SKM-1 (cell line): ENCODE results near the gene MRPL14.
A peak's percentile ranks its signal among the peaks of the same experiment; 100 is the strongest.
"Not testable (repeated sequence)": the region's sequence is repeated elsewhere in the genome, so short reads cannot be mapped to it uniquely, and the experiment has no call there.

Source experiments
- DNase-seq: peaks from one replicate; lab custom pipeline; 2025; ENCODE audit not compliant: unreplicated experiment; lab: John Stamatoyannopoulos, UW

MRPL14 gene

DNA sequence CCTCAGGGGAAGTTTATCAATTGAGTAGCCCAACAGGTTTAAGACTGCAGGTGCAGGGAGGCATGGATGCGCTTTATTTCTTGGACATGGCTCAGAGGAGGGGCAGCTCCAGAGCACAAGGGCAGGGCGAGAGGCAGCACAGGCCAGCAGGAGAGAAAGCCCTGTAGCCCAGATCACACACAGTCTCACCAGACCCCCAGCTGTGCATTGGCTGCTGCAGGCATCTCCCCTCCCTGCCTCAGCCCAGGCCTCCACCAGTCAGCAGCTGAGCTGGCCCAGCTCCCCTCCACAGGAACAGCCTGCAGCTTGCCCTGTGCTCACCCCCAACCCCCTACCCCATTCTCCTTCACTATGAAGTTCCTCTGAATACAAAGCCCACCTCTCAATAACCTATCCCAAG, 24.7 kb downstream of the MRPL14 start:
- no peak for DNase-seq

DNA sequence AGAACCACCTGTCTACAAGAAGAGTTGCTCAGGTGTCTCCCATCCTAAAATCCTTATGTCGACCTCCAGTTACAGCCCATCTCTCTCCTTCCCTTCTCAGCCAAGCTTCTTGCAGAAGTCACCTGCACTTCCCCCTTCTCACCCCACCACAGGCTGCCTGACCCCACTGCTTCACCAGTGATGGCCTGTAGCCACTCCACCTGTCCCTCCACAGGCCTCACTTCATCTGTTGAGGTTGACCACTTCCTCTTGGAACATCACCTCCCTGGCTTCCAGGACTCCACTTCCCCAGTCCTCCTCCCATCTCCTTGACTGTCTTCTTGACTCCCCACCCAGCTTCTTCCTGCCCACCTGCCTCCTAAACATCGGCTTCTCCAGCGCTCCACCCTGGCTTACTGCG, 25.4 kb downstream of the MRPL14 start:
- DNase-seq = no peak

DNA sequence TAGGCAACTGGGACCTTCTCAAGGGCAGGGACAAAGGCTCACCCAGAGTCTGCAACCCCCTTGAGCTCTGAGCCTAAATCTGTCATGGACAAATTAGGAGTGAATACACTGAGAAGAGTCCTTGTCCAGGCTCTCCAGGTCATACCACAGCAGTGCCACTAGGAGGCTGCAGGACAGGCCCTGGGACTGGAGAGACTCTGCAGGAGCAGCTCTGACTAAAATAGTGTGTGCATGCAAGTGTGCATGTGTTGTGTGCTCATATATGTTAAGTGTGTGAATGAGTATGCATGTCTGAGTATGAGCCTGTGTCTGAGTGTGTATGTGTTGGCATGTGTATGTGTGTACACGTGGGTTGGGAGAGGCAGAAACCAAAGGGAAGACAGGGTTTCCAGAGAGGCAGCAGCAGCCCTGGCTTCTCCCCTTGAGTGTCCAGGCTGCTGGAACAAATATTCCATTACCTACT, 27.1 kb downstream of the MRPL14 start:
- DNase-seq = peak; percentile 41

DNA sequence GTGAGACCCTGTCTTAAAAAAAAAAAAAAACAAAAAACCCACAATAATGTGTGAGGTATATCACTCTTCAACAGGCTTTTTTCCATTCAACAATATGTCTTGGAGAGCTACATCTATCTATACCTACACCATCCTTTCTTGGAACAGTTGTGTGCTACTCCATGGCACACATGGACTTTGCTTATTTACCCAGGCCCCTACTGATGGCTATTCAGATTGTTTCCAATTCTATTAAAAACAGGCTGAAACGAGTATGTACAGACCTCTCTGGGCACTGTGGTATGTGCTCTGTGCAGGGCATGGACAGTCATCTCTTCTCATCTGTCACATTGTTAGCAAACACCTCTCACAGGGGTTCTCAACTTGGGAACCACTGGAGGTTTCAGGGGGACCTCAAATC, 28.1 kb downstream of the MRPL14 start:
- no peak for DNase-seq

DNA sequence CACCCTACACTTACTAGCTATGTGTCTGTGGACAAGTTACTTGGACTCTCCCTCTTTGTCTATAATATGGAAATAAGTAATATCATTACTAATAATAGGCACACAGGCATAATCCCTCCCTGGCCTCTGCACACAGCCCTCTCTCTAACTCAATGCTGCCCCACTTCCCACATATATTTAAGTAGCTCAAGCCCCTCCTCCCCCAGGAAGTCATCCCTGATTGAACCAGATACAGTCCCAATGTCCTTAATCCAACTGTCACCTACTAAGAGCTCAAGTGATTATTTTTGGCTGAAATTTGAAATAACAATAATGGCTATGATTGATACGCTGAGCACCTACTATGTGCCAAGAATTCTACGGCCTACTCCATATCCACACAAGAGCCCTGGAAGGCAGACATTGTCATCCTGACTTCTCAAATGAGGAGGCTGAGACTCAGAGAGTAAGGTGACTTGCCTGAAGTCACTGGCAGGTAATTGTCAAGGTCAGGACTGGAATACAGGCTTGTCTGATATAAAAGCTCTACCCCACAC, 29.4 kb downstream of the MRPL14 start:
- DNase-seq = no peak

DNA sequence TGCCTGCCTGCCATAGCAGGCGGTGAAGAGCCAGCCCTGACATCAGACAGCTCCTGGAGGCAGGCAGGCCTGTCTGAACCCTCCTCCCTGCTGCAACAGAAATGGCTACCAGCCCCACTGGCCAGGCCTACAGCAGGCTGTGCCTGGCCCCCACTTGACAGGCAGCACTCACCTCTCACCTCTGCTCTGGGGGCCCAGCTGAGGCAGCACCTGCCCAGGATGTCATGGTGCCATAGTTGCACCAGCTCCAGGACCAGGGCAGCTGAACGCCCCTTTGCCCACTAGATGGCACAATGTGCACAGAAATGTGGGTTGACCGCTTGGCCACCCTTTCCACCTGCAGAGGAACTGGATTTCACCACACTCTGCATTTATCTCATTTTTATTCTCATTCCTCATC, 30.6 kb downstream of the MRPL14 start:
- peak; percentile 73 for DNase-seq

DNA sequence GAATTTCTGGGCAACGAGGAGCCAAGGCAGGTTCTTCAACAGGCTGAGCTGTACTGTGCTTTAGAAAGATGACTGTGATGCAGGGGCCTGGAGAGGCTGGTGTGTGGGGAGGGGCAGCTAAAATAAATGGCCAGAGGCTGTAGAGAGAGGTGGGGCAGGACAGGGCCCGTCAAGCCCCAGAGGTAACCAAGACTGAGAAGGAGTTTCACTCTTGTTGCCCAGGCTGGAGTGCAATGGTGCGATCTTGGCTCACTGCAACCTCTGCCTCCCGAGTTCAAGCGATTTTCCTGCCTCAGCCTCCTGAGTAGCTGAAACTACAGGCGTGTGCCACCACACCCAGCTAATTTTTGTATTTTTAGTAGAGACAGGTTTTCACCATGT, 32.0 kb downstream of the MRPL14 start:
- DNase-seq = not testable (repeated sequence)

DNA sequence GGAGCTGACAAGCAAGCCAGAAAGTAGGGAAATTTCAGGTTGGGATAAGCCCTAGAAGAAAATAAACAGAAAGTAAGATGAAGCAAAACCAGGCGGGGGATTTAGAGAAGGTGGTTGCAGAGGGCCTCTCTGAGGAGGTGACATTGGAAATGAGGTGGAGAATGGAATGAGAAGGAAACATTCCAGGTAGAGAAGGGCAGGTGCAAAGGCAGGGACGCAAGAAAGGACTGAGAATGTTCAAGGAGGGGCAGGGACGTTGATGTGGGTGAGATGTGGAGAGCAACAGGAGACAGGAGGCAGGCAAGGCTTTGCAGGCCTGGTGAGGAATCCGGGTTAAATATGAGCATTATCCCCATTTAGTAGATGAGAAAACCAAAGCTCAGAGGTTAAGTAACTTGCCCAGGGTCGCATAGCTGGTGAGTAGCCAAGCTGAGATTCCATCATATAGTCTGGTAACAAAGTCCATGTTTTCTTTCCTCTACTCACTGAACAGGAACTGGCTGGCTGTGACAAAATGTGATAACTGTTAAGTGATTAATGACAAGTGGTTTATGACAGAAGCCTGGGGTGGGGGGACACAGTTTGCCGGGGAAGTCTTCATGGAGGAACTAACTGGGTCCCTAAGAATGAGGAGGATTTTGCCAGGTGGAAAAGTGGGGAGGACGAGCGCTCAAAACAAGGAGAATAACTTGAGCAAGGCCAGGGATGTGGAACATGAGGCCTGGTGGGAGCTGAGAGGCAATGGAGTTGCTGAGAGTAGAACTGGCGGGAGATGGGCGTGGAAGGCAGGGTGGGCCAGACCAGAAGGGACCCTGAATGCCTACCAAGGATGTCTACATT, 32.6 kb downstream of the MRPL14 start:
- DNase-seq = no peak

DNA sequence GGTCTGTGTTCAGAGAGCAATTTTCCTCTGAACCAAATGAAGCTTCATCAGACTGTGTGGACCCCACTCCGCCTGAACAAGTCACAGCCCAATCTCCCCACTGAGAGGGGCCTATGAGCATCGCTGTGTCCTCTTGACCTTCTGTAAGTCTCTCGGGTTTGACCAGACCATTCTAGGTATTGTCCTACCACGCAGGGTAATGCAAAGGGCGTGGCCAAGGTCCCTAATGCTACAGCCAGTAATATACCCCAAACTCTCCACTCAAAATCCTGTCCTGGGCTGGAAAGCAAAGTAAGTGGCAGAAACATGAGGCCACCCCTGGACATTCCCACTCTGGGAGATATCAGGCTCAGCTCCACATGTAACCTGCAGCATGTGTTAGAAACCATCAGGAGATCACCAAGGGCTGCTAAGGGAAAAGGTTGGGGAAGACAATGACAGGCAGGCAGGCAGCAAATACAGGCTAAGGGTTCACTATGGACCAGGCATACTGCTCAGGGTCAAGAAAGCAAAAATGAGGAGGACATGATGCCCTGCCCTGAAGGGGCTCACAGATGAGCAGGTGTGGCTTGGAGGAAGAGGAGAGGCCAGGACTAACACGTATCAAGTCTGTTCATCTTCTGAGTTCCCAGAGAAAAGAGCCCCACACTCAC, 33.4 kb downstream of the MRPL14 start:
- no peak for DNase-seq

DNA sequence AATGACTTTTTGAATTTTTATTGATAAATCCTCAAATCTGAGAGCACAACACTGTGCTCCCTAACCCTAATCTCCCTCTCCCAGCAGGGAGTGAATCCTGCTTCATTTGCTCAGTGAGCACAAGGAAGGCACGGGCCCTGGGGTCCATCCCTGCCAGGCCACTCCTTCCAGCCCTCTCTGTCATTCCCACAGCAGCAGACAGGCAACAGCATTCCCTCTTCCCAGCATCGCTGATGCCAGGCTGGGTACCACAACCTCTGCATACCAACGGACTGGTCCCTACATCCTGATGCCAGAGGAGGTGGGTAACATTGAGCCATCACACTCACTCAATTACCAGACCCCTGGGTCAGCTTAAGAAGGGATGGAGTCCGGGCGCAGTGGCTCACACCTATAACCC, 34.2 kb downstream of the MRPL14 start:
- no peak for DNase-seq

DNA sequence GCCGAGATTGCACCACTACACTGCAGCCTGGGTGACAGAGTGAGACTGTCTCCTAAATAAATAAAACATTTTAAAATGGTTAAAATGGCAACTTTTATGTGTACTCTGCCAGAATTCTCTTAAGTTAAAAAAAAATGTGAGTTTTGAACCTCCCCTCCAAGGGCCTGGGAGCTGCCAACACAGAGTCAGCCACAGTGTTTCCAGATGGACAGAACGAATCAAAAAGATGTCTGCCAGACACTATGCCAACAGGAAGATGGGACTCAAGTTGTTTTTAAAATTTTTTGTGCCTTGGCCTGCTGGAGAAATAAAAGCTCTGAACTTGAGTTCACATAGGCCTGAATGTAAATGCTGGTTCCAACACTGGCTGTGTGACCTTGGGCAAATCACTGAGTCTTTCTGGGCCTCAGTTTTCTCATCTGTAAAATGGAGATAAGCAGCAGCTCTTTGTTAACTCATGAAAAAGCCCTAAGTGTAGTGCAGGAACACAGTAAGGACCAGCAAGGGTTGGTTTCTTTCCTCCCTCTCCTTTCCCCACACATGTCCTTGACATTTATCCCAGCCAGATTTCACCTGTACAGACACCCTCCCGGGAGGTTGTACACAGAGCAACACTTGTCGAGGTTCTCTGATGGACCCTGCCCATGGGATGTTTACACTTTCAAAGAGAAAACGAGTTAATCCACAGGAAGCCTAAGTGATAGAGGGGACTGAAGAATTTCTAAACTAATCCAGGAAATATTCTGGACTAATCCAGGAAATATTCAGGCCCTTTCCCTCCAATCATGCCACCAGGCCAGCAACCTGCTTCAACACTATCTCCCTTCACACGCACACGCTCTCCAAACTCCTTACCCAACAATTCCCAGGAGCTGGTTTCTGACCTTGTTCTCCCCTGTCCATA, 35.0 kb downstream of the MRPL14 start:
- no peak for DNase-seq

DNA sequence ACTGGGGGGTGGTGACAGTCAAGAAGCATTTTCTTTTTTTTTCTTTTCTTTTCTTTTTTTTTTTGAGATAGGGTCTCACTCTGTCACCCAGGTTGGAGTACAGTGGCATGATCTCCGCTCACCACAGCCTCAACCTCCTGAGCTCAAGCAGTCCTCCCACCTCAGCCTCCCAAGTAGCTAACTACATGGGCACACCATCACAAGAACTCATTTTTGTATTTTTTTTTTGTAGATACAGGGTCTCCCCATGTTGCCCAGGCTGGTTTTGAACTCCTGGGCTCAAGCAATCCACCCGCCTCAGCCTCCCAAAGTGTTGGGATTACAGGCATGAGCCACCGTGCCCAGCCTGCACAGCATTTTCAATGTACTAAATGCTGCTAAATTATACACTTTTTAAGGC, 35.9 kb downstream of the MRPL14 start:
- DNase-seq = not testable (repeated sequence)

DNA sequence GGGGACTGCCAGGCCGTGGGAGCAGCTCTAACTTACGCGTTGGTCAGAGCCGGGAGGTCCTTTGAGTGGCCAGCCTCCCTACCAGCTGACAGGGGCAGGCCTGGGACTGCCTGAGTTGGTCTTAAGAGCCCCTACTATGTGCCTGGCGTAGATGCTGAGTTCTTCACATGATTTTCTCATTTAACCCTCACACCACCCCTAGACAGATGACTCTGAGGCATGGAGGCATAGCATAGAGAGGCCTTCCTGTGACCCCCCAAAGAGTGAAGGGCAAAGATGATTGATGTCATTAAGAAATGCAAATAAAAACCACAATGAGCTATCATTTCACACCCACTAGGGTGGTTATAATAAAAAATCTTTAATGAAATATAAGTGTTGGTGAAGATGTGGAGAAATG, 36.8 kb downstream of the MRPL14 start:
- DNase-seq = no peak

DNA sequence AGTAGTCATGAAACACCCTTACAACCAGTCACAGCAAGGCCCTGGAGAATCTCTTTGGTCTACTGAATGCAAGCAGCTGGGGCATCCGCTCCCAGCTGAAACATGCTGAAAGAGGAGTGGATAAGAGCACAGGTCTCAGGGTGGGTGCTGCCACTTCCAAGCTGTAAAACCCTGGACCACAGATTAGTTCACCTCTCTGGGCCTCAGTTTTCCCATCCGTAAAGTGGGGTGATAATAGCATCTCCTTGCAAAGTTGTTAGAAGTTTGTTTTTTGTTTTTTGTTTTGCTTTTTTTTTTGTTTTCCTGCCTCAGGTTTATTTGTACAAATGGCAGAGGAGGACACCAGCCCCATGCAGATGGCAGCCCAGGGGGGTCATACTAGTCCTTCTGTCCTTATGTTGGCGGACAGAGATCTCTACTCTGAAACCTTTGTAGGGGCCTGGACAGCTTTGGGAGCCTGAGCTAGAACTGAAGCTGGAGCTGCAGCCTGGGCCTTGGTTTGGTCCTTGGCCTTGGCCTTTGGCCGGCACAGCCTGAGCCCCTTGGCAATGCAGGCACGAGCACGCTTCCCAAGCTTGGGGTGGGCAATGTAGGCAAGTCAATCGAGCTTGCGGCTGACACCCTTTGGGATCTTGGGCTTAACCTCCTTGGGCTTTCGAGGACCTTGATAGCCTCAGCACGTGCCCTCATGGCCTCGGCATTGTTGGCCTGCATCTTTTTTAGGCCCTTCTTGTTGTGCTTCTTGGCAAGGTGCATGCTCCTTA, 38.2 kb downstream of the MRPL14 start:
- no peak for DNase-seq

DNA sequence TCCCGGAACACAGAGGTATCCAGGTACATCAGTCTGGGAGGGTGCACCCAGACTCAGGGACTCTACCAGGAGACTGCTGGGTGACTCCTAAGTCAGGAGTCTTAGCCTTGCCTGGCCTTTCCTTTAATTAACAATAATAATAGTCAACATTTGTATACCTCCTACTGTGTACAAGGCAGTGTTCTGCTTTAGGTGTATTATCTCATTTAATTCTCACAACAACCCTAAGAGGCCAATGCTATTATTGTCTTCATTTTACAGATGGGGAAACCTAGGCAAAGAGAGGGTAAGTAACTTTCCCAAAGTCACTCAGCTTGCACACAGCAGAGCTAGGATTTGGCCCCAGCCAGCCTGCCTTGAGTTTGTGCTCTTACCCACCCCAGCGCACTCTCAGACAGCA, 39.6 kb downstream of the MRPL14 start:
- no peak for DNase-seq

DNA sequence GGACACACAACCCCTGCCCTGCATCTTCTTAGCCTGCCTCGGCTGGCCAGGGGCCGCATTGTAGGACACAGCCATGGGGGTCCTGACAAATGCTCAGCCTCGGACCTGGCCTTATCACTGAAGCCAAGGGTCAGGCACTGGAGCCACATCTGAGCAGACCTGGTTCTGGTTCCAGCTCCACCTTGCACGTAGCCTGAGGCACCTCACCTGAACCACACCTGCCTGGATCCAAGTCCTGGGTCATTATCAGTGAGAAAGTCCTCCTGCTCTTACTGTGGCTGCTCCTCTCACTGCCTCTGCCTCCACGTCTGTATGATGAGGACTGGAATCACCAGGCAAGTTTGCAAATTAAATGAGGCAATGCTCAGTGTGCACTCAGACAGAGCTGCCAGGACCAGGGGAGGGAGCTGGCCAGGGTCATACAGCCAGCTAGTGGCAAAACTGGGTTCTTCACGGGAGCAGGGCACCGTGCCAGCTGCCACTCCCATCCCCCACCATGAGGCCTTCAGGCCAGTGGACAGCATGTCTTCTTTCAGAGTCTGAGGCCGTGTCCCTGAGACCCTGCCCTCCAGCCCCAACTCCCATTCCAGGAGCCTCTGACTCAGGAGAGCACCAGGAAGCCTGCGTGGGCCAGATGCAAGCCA, 40.2 kb downstream of the MRPL14 start:
- no peak for DNase-seq

DNA sequence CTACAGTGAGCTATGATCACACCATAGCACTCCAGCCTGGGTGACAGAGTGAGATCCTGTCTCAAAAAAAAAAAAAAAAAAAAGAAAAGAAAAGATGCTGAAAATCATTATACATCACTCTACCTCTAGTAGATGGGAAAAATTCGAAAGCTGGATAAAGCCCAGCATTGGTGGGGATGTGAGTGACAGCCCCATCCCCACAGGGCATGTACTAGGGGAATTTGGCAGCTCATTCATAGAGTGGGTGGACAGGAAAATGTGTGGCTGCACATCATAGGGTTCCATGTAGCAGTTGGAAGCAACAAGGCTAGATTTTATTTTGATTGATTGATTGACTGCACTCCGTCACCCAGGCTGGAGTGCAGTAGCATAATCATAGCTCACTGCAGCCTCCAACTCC, 42.0 kb downstream of the MRPL14 start:
- DNase-seq = no peak

DNA sequence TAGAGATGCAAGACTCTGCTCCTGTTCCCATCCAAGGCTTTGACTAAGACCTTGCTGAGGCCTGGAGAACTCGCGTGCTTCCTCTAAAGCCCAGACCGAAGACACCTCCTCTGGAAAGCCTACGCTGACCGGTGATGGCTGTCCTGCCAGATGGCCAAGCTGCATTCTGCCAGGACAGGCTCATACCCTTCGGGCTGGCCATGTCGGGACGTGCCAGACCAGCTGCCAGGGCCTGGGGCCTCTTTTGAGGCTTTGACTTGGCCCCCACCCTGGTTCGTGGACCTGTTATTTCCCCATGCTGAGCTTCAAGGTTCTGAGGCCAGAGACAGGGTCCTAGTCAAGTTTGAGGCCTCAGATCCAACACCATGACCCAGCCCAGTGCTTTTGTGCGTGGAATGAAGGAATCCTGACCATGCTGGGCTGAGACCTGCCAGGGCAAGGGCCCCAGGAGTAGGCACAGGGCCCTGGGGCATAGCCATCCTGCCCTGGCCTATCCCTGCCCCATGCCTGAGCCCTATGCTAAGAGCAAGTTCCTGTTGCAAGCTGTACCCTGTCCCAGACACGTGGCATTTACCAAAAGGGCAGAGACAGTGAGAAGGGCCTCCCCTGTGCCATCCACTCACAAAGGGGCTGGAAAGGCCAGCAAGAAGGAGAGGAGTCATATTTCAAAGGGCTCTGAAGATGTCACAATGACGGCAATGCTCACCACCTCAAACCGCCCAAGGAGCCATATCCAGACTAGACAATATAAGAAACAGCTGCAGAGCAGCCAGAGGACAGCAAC, 42.8 kb downstream of the MRPL14 start:
- no peak for DNase-seq

DNA sequence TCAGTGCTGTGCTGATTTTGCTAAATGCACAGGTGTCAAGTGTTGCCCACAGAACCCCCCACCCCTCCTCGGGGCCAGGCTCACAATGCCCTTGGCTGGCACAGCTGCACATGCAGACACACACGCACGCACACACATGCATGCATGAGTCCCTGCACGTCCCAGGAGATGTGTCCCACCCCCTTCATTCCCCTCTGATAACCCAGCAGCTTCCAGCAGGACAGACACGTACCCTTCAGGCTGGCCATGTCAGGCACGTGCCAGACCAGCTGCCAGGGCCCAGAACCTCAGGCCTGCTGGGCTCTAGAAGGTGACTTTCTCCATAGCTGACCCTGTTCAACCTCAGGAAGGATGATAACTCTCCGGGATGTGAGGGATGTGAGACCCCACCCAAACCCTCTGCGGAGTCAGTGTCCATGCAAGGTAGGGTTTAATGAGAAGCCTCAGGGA, 44.4 kb downstream of the MRPL14 start:
- no peak for DNase-seq
